GM12878 (cell line): ENCODE results near the gene CARMIL3. TPM values are rescaled to one million over a fixed set of nuclear protein-coding genes. Genes with fewer than 3 reads are reported as not detected.
A peak's percentile ranks its signal among the peaks of the same experiment; 100 is the strongest.

Source experiments
- ATAC-seq: fragments of 200-7000 bp; cut with Tn5 transposase; 3 replicates; pipeline ENCODE4 v1.9.1; 2020; ENCODE audit warnings: mild to moderate bottlenecking, moderate library complexity
- BruUV-seq: library from RNA; stranded (reverse); fragments of 400-500 nt; replicated peaks from 2 replicates; lab custom pipeline; 2021; lab: Mats Ljungman, UMichigan
- CTCF ChIA-PET: fragments of 300-600 bp; sonication (Branson Sonifier 250); formaldehyde crosslinking; extraction: SDS; loops from one replicate; lab custom pipeline; 2021; ENCODE audit warnings: inconsistent platforms; lab: Yijun Ruan, JAX
- POLR2A ChIA-PET: fragments of 350-600 bp; formaldehyde crosslinking; extraction: SDS; loops from one replicate; lab custom pipeline; 2021; ENCODE audit warnings: inconsistent platforms; lab: Charles Lee
- RAD21 ChIA-PET: fragments of 300-600 bp; sonication (Branson Sonifier 250); formaldehyde crosslinking; loops from one replicate; lab custom pipeline; 2023; ENCODE audit warnings: antibody characterized with exemption; ENCODE audit not compliant: unreplicated experiment; lab: Charles Lee
- SMC1A ChIA-PET: fragments of 300-600 bp; sonication (Branson Sonifier 250); formaldehyde crosslinking; loops from one replicate; lab custom pipeline; 2023; ENCODE audit not compliant: unreplicated experiment, uncharacterized antibody; lab: Charles Lee
- DNase-seq: peaks from one replicate; pipeline ENCODE4 v3.0.0-alpha.2; 2011; ENCODE audit warnings: low read depth, low spot score
- FAIRE-seq: peaks from 3 replicates; lab custom pipeline; 2011; peaks lifted over from hg19 to GRCh38; lab: Jason Lieb, UNC
- H2AFZ ChIP-seq: 2 replicates; pipeline ENCODE4 v1.6.0; 2011; ENCODE audit warnings: low read depth, low read length, control low read depth; ENCODE audit not compliant: control insufficient read depth
- H3K27ac ChIP-seq: 2 replicates; pipeline ENCODE4 v1.5.1; 2011; ENCODE audit warnings: control low read depth; ENCODE audit not compliant: control insufficient read depth, insufficient read depth
- H3K27me3 ChIP-seq, 2 experiments: replicated peaks in 1 of 2; 2 replicates each; pipeline versions ENCODE4 v1.6.0 to v1.6.1; 2011; ENCODE audit warnings: low read length in 1 of 2; ENCODE audit not compliant: control insufficient read depth in 2 of 2, insufficient read depth in 2 of 2
- H3K36me3 ChIP-seq, 2 experiments: 2 replicates each; pipeline ENCODE4 v1.5.1; 2011; ENCODE audit warnings: low read length in 1 of 2; ENCODE audit not compliant: control insufficient read depth in 2 of 2, insufficient read depth in 2 of 2
- H3K4me1 ChIP-seq: 2 replicates; pipeline ENCODE4 v1.6.1; 2011; ENCODE audit warnings: mild to moderate bottlenecking, low read length, moderate library complexity, mixed read lengths; ENCODE audit not compliant: control insufficient read depth, insufficient read depth
- H3K4me2 ChIP-seq: 2 replicates; pipeline ENCODE4 v1.6.0; 2011; ENCODE audit warnings: control low read depth; ENCODE audit not compliant: control insufficient read depth, insufficient read depth
- H3K4me3 ChIP-seq: fragments of 200-600 bp; sonication (generic); 2 replicates; pipeline ENCODE4 v1.5.1; 2016
- H3K79me2 ChIP-seq: 2 replicates; pipeline ENCODE4 v1.6.0; 2011; ENCODE audit warnings: low read length; ENCODE audit not compliant: control insufficient read depth, insufficient read depth
- H3K9ac ChIP-seq: 2 replicates; pipeline ENCODE4 v1.8.0; 2011; ENCODE audit warnings: low read length, control low read depth, mixed read lengths; ENCODE audit not compliant: control insufficient read depth, insufficient read depth
- H3K9me3 ChIP-seq: replicated peaks from 3 replicates; pipeline ENCODE4 v1.5.1; 2011; ENCODE audit warnings: mild to moderate bottlenecking, low read length; ENCODE audit not compliant: control insufficient read depth, insufficient read depth
- H4K20me1 ChIP-seq: 2 replicates; pipeline ENCODE4 v1.6.0; 2011; ENCODE audit not compliant: control insufficient read depth, insufficient read depth
- CEBPB ChIP-seq, 2 experiments: fragments of 150-350 bp in 1 of 2; IDR thresholded peaks; 2 replicates each; pipeline ENCODE4 v1.6.1; 2012 to 2014; ENCODE audit warnings: low read depth in 2 of 2, low read length in 2 of 2, borderline replicate concordance in 1 of 2, inconsistent platforms in 1 of 2
- CHD1 ChIP-seq: IDR thresholded peaks from 2 replicates; pipeline ENCODE4 v1.6.1; 2012; ENCODE audit warnings: low read depth, low read length, improper control_type of control experiment
- EGR1 ChIP-seq, 2 experiments: IDR thresholded peaks; 1 replicate in 1 of 2; 2 replicates in 1 of 2; pipeline ENCODE4 v1.6.1; 2011 to 2012; ENCODE audit warnings: low read depth in 2 of 2, low read length in 2 of 2, borderline replicate concordance in 1 of 2, mild to moderate bottlenecking in 1 of 2, moderate library complexity in 1 of 2
- SUZ12 ChIP-seq: fragments of 200-600 bp; sonication (generic); IDR thresholded peaks from one replicate; pipeline ENCODE4 v1.6.1; 2018; ENCODE audit warnings: antibody characterized with exemption, mild to moderate bottlenecking; ENCODE audit not compliant: unreplicated experiment
- TAF1 ChIP-seq: IDR thresholded peaks from 2 replicates; pipeline ENCODE4 v1.6.1; 2011; ENCODE audit warnings: mild to moderate bottlenecking, low read depth, low read length, borderline replicate concordance
- WGBS: methylation state at CpG from one replicate; pipeline ENCODE4 v1.1.6; 2016; ENCODE audit warnings: low lambda C conversion rate; ENCODE audit not compliant: insufficient replicate concordance, insufficient coverage; ENCODE audit errors: missing lambda C conversion rate; 5-methylcytosine and 5-hydroxymethylcytosine counted together
- in situ Hi-C: fragments of 300-500 bp; cut with MboI; formaldehyde crosslinking; loops from 9 replicates; pipeline ENCODE4 v1.14.3; 2018; ENCODE audit warnings: mixed read lengths
- intact Hi-C: fragments of 100-400 bp; cut with micrococcal nuclease; formaldehyde crosslinking; loops from one replicate; pipeline ENCODE4 v1.14.2; 2022; ENCODE audit not compliant: unreplicated experiment
- polyA plus RNA-seq, 11 experiments: library from polyadenylated mRNA; depleted of rRNA in 4 of 11; unstranded in 6 of 11; stranded (reverse) in 5 of 11; fragments of >200 nt; fragmentation: Nextera tagmentation in 4 of 11; fragmentation: Illumina TruSeq in 1 of 11; extraction: Ambion mirVana in 4 of 11; extraction: Trizol in 1 of 11; gene quantifications; 1 replicate in 1 of 11; 2 replicates in 10 of 11; pipeline versions ENCODE4 v1.2.1 to v1.2.3, GENCODE V29; 2011 to 2016; ENCODE audit warnings: inconsistent platforms in 2 of 11, missing spikeins in 2 of 11, low read depth in 1 of 11
- total RNA-seq, 4 experiments: library from RNA; depleted of rRNA in 3 of 4; stranded (reverse); fragments of >200 nt in 3 of 4; fragmentation: Illumina TruSeq in 1 of 4; extraction: Trizol in 1 of 4; gene quantifications; 2 replicates each; pipeline versions ENCODE4 v1.2.1 to v1.2.3, GENCODE V29; 2013 to 2021

The CARMIL3 gene
- total and polyA plus RNA-seq, 10 of the 15 experiments (the other 5 are each of a cell fraction or from before 2014, with no cell fraction given): 0.09 to 0.32 (median 0.25) TPM; not detected in 3

- no peak for FAIRE-seq
- no TSS peak for BruUV-seq
- peak overlapping the region; percentile 92 for H3K4me2 ChIP-seq
- ChIA-PET POLR2A (interaction anchor here (0.9 to 17.1 kb wide), 9 partner anchors 8 to 65 kb away, joined by 3 to 276 read pairs (median 52); partner anchors contain the start of genes CARMIL3, EMC9, FITM1 and IRF9), SMC1A (interaction anchor here (0.6 to 7.7 kb wide), 7 partner anchors 9 to 45 kb away, joined by 3 to 70 read pairs (median 39); partner anchors contain the start of genes EMC9, IRF9, PCK2 and PSME1), RAD21 (interaction anchor here (1.0 to 5.8 kb wide), 6 partner anchors 10 to 45 kb away, joined by 3 to 69 read pairs (median 14); partner anchors contain the start of genes EMC9, IRF9, PSME1 and PSME2), CTCF (interaction anchor here (0.9 to 5.9 kb wide), 11 partner anchors 10 to 315 kb away, joined by 3 to 39 read pairs (median 7); partner anchors contain the start of genes CIDEB, IRF9, PCK2 and PSME1)
- H3K4me3 ChIP-seq: peak overlapping the region; percentile 96
- no peaks in the 10 kb centered on the region for H4K20me1 ChIP-seq
- H3K36me3 ChIP-seq: peaks cover 11 to 23% of the 10 kb centered on the region in 2 experiments
- H3K79me2 ChIP-seq: peaks cover 24% of the 10 kb centered on the region
- H2AFZ ChIP-seq: no peak overlapping the region
- in situ Hi-C loops: loop anchor here (25.0 kb wide), 1 partner anchor 804 kb away; the partner anchor contains the start of genes BCL2L2, PABPN1 and PPP1R3E
- ATAC-seq: no peak
- H3K9ac ChIP-seq: peak overlapping the region; percentile 82; the same call in 1 of the 2 replicates
- 85% methylated on average over 6 of the region's 6 CpGs for WGBS
- peaks cover 5% of the 10 kb centered on the region for H3K4me1 ChIP-seq
- H3K9me3 ChIP-seq: no peaks in the 10 kb centered on the region
- H3K27ac ChIP-seq: peak overlapping the region; percentile 94; the same call in 1 of the 2 replicates
- TF ChIP-seq SUZ12 (no peak), TAF1 (no peak), CHD1 (no peak), EGR1 (IDR thresholded peaks at IDR 0.05; ENCODE audit: borderline replicate concordance in 1 of 2, low read depth in 2 of 2, low read length in 2 of 2) (no peak), CEBPB (IDR thresholded peaks at IDR 0.05; ENCODE audit: borderline replicate concordance in 1 of 2, low read depth in 2 of 2, low read length in 2 of 2) (no peak)
- no peak for DNase-seq
- no peaks in the 10 kb centered on the region for H3K27me3 ChIP-seq
- intact Hi-C loops: no loop called here
Measured at GRCh38 chr14:24116128-24116814, 64.5 kb downstream of the CARMIL3 start.
